ENCODE results near the gene SEMA3F. TPM values are rescaled to one million over a fixed set of nuclear protein-coding genes. Genes with fewer than 3 reads are reported as not detected.
A peak's percentile ranks its signal among the peaks of the same experiment; 100 is the strongest.

SEMA3F gene
- total RNA-seq, 2 donors from 2014 or later = 25.5 to 35.1 TPM

GRCh38 chr3:50221051-50221410, 65.9 kb downstream of the SEMA3F start:
- H3K27me3 ChIP-seq (replicated peaks; ENCODE audit: insufficient read depth) = no peaks in the 10 kb centered on the region
- no peak for ATAC-seq (ENCODE audit: insufficient number of reproducible peaks, low FRiP score, low read depth)
- no peak for TF ChIP-seq CTCF (IDR thresholded peaks at IDR 0.05)
- DNase-seq (ENCODE audit: low spot score) = no peak
- H3K9me3 ChIP-seq = no peaks in the 10 kb centered on the region
- H3K4me1 ChIP-seq (ENCODE audit: control insufficient read depth in 1 of 2, low read depth in 2 of 2) = peaks cover 0 to 4% of the 10 kb centered on the region in 2 donors
- no peak overlapping the region for H3K4me3 ChIP-seq
- no peaks in the 10 kb centered on the region for H3K36me3 ChIP-seq
- no peak overlapping the region for H3K27ac ChIP-seq

- no peak overlapping the region for H3K27ac ChIP-seq
Observed at GRCh38 chr3:50221411-50222168, 66.5 kb downstream of the SEMA3F start.

GRCh38 chr3:50222169-50222528, 67.0 kb downstream of the SEMA3F start:
- H3K4me3 ChIP-seq = no peak overlapping the region
- no peaks in the 10 kb centered on the region for H3K9me3 ChIP-seq
- H3K27ac ChIP-seq = no peak overlapping the region
- ATAC-seq (ENCODE audit: insufficient number of reproducible peaks, low FRiP score, low read depth) (no peak), DNase-seq (ENCODE audit: low spot score) (no peak)
- no peak for TF ChIP-seq CTCF (IDR thresholded peaks at IDR 0.05)
- H3K27me3 ChIP-seq (replicated peaks; ENCODE audit: insufficient read depth) = no peaks in the 10 kb centered on the region
- peaks cover 3 to 15% of the 10 kb centered on the region in 2 donors for H3K4me1 ChIP-seq (ENCODE audit: control insufficient read depth in 1 of 2, low read depth in 2 of 2)
- no peaks in the 10 kb centered on the region for H3K36me3 ChIP-seq

More at GRCh38 chr3:50221411-50222168, 66.5 kb downstream of the SEMA3F start:
- no peak for TF ChIP-seq CTCF (IDR thresholded peaks at IDR 0.05)
- peaks cover 3 to 9% of the 10 kb centered on the region in 2 donors for H3K4me1 ChIP-seq (ENCODE audit: control insufficient read depth in 1 of 2, low read depth in 2 of 2)
- ATAC-seq (ENCODE audit: insufficient number of reproducible peaks, low FRiP score, low read depth) = no peak
- no peaks in the 10 kb centered on the region for H3K27me3 ChIP-seq (replicated peaks; ENCODE audit: insufficient read depth)
- no peak overlapping the region for H3K4me3 ChIP-seq
- H3K9me3 ChIP-seq = no peaks in the 10 kb centered on the region
- no peak for DNase-seq (ENCODE audit: low spot score)
- no peaks in the 10 kb centered on the region for H3K36me3 ChIP-seq

- Histone ChIP-seq H3K9me3 (no peaks in the 10 kb centered on the region), H3K27me3 (replicated peaks; ENCODE audit: insufficient read depth) (no peaks in the 10 kb centered on the region), H3K4me3 (no peak overlapping the region), H3K36me3 (no peaks in the 10 kb centered on the region), H3K4me1 (ENCODE audit: control insufficient read depth in 1 of 2, low read depth in 2 of 2) (peaks cover 7 to 22% of the 10 kb centered on the region in 2 donors), H3K27ac (no peak overlapping the region)
- DNase-seq (ENCODE audit: low spot score) (no peak), ATAC-seq (ENCODE audit: insufficient number of reproducible peaks, low FRiP score, low read depth) (no peak)
- TF ChIP-seq CTCF (IDR thresholded peaks at IDR 0.05) = no peak
Observed at GRCh38 chr3:50224639-50225038, 69.5 kb downstream of the SEMA3F start.

- Histone ChIP-seq H3K27me3 (replicated peaks; ENCODE audit: insufficient read depth) (no peaks in the 10 kb centered on the region), H3K27ac (peak overlapping the region; percentile 49 to 58), H3K4me3 (peak overlapping the region; percentile 94), H3K9me3 (no peaks in the 10 kb centered on the region), H3K4me1 (ENCODE audit: control insufficient read depth in 1 of 2, low read depth in 2 of 2) (peaks cover 7 to 22% of the 10 kb centered on the region in 2 donors), H3K36me3 (no peaks in the 10 kb centered on the region)
- ATAC-seq (ENCODE audit: insufficient number of reproducible peaks, low FRiP score, low read depth) = peak; percentile 4
- no peak for DNase-seq (ENCODE audit: low spot score)
- no peak for TF ChIP-seq CTCF (IDR thresholded peaks at IDR 0.05)
Observed at GRCh38 chr3:50226888-50227389, 71.8 kb downstream of the SEMA3F start.
